Activated gamma-delta T cell treated with Interleukin-2 at 50 U/mL for 16 hours (primary cell): ENCODE measurements around the gene ADGRG3.
"Not testable (repeated sequence)": the region's sequence is repeated elsewhere in the genome, so short reads cannot be mapped to it uniquely, and the experiment has no call there.

Source experiments
- DNase-seq: peaks from one replicate; pipeline ENCODE4 v3.0.0-alpha.2; 2020

The ADGRG3 gene

GRCh38 chr16:57725151-57725550 is 57.0 kb downstream of the ADGRG3 start:
- no peak for DNase-seq

GRCh38 chr16:57725554-57725953 is 57.4 kb downstream of the ADGRG3 start:
- no peak for DNase-seq

- no peak for DNase-seq
Observed at GRCh38 chr16:57725976-57726375, 57.9 kb downstream of the ADGRG3 start.

GRCh38 chr16:57726433-57726947 is 58.4 kb downstream of the ADGRG3 start:
- DNase-seq = no peak

GRCh38 chr16:57727610-57728009 is 59.5 kb downstream of the ADGRG3 start:
- no peak for DNase-seq

GRCh38 chr16:57728336-57729181 is 60.5 kb downstream of the ADGRG3 start:
- no peak for DNase-seq

- DNase-seq = no peak
Observed at GRCh38 chr16:57729182-57729484, 61.0 kb downstream of the ADGRG3 start.

GRCh38 chr16:57729852-57730251 is 61.7 kb downstream of the ADGRG3 start:
- not testable (repeated sequence) for DNase-seq

GRCh38 chr16:57730771-57731730 is 62.9 kb downstream of the ADGRG3 start:
- DNase-seq = no peak

GRCh38 chr16:57732037-57732436 is 63.9 kb downstream of the ADGRG3 start:
- DNase-seq = no peak

GRCh38 chr16:57732714-57733113 is 64.6 kb downstream of the ADGRG3 start:
- DNase-seq = no peak

- DNase-seq = no peak
Observed at GRCh38 chr16:57734308-57734924, 66.3 kb downstream of the ADGRG3 start.

GRCh38 chr16:57734925-57735754 is 67.0 kb downstream of the ADGRG3 start:
- peak; percentile 98 for DNase-seq

- DNase-seq = no peak
Observed at GRCh38 chr16:57735755-57736418, 67.8 kb downstream of the ADGRG3 start, which contains the start of gene KATNB1. Gene KATNB1, plus strand, starts transcription at chr16:57735770. Its CDS starts 1,474 bp downstream, at chr16:57737244.

GRCh38 chr16:57736419-57737351 is 68.6 kb downstream of the ADGRG3 start:
- peak; percentile 23 for DNase-seq

GRCh38 chr16:57738844-57739243 is 70.7 kb downstream of the ADGRG3 start:
- DNase-seq = no peak
